GM12801 (cell line): Measurements from ENCODE around the gene SYTL3.

Source experiments
- TF ChIP-seq, protein P1 (sequence below): IDR thresholded peaks from one replicate; pipeline ENCODE4 v1.5.1; 2011; ENCODE audit warnings: control low read depth; ENCODE audit not compliant: insufficient read length; ENCODE audit errors: extremely low read depth

The SYTL3 gene

DNA sequence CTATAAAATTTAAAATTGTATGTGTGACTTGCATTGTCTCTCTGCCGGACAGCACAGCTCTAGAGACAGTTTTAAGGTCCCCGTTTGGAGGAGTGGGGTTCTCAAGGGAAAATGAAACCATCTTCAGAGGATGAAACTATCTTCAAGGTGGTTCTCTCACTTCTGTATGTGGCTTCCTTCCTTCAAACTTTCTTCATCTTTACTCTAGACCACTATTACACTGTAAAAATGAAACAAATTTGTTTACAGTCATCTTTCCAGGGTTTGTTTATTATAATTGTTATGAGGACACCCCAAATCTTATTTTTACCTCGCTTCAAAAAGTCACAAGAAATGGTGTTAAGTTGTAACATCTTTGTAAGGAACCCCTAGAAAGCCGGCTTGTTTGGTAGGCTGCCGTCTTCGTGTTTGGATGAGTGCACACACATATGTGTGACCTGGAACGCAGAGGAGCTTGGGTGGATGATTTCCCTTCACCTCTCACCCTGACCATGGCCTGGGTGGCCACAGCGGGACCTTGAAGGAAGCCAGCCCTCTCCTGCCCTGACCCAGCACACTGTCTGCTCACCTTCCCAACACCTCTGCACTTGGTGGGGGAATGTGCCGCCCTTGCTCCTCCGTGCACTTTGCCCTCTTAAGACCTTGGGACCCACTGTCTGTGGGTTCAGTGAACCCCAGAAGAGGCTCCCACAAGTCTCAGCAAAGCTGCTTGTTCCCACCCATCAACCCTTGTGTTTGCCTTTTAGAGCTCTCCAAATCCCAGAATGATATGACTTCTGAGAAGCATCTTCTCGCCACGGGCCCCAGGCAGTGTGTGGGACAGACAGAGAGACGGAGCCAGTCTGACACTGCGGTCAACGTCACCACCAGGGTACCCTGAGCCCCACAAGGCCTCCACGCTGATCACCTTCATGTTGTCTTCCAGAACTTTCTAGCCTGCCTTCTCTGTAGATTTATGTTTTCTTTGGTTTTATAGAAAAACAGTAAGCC, 67.8 kb downstream of the SYTL3 start:
- TF ChIP-seq, protein P1, sequence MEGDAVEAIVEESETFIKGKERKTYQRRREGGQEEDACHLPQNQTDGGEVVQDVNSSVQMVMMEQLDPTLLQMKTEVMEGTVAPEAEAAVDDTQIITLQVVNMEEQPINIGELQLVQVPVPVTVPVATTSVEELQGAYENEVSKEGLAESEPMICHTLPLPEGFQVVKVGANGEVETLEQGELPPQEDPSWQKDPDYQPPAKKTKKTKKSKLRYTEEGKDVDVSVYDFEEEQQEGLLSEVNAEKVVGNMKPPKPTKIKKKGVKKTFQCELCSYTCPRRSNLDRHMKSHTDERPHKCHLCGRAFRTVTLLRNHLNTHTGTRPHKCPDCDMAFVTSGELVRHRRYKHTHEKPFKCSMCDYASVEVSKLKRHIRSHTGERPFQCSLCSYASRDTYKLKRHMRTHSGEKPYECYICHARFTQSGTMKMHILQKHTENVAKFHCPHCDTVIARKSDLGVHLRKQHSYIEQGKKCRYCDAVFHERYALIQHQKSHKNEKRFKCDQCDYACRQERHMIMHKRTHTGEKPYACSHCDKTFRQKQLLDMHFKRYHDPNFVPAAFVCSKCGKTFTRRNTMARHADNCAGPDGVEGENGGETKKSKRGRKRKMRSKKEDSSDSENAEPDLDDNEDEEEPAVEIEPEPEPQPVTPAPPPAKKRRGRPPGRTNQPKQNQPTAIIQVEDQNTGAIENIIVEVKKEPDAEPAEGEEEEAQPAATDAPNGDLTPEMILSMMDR: no peak

DNA sequence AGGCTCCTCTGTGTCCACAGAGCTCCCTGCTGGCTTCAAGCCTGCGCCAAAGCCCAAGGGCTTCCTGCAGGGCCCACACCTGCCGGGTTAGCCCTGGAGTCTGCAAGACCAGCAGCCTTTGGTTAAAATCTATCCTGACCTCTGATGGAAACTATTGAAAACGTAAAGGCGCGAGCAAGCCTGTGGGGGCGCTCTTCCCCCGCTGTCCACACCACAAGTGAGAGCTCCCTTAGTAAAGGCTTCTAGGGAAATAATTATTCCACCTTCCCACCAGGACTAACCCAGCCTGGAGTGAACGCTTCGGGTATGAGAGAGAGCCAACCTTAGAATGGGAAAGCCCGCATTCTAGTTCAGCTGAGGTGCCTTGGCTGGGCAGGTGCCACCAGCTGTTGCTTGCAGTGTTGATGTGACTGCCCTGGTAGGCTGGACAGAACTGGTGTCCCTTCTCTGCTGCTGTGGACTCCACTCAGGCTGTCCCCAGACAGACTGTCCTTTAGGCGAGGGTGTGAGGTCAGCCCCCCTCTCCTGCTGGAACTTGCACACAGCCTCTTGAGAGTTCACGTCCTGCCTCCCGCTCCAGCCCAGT, 68.7 kb downstream of the SYTL3 start:
- TF ChIP-seq, protein P1: no peak

DNA sequence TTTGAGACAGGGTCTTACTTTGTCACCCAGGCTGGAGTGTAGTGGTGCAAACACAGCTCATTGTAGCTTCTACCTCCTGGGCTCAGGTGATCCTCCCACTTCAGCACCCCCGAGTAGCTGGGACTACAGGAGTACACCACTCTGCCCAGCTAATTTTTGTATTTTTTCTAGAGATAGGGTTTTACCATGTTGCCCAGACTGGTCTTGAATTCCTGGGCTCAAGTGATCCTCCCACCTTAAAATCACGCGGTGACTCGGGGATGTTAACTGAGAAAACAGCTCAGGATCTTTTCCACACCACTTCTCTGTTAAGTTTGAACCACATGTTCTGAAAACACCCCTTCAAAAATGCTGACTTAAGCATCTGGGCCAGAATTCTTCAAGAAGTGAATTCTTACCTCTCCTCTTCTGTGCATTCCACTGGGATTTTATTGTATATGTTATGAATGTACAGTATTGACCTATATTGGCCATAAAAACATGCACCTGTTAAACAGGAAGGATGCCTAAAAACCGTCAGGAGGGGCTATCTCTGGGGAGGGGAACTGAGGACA, 72.4 kb downstream of the SYTL3 start:
- TF ChIP-seq, protein P1: no peak

DNA sequence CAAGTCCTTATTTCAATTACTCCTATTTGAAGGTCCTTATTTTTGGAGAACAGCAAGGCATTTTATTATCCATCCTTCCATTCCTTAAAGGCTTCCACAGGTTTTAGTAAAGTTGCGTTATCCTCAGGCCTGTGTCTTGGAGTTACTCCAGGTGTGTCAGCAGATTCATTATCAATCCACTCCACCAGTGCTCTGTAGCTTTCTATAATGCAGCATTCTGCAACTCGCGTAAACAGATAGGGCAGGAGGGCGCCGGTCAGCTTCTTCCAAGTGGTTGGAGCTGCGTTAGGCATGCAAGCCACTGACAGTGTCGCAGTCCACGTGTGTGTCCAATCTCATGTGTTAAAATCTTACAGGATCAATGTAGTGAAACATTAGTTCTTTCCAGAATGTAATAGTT, 75.8 kb downstream of the SYTL3 start:
- TF ChIP-seq, protein P1: no peak

DNA sequence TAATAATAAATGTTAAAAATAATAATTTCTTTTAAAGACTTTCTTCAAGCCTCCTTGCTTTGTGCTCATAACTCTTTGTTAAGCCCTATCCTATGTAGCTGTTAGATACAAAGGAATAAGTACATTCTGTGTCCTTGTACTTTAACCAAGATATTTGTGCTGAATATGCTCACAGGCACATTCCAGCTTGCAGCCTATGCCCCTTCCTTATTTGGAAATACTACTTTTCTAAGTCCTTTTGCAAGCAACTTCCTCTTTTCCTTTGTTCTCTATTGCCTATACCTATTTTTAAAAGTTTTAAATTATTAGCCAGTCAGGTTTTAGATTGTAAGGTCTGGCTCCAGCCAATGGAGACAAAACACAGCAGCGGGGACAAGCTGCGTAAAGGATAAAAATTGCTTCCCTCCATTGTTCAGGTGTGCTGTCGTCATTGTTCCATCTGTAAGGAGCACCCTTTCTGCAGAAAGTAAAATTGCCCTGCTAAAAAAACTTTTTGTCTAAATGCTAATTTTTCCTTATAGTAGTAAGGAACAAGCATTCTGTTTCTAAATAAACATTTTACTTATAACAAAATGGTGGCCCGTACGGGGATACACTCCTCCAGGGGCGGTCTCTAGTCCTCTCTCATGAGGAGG, 80.2 kb downstream of the SYTL3 start:
- TF ChIP-seq, protein P1: no peak

DNA sequence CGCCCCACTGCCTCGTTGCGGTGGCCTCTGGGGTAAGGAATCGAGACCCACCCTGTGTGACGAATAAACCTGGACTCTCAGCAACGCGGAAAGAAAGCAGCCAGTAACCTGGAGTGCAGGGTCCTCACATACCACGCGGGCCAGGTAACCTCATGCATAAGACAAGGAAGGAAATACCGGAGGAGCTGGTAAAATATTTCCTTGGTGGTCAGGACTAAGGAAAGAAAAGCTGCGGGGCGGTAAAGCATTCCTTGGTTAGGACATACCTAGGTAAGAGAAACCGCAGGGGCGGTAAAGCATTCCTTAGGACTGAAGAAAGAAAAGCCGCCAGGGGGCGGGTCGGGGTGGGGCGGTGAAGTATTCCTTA, 80.7 kb downstream of the SYTL3 start:
- TF ChIP-seq, protein P1: no peak

DNA sequence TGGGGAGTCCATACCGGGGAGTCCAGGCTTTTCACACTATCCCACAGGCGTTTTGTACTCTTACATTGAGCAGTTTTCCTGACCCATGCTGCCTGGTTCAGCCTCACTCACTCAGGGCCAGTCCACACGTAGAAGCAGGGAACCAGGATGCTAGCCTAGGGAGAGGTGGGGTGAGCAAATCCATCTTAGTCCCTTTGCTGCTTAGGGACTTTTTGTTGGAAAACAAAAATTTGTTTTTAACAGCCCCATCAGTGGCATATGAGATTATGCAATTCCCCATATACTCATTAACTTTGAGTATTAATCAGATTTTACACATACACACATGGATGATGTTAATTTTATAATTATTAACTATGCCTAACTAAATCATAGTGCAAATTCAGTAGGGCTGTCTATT, 85.2 kb downstream of the SYTL3 start:
- TF ChIP-seq, protein P1: no peak
